CD4-positive, alpha-beta T cell treated with Interferon gamma for 1 hour (primary cell): ENCODE results near the gene CNST.
"Not testable (repeated sequence)": the region's sequence is repeated elsewhere in the genome, so short reads cannot be mapped to it uniquely, and the experiment has no call there.

Experiments used
- DNase-seq: peaks from one replicate; pipeline ENCODE4 v3.0.0-alpha.2; 2020

CNST gene

DNA sequence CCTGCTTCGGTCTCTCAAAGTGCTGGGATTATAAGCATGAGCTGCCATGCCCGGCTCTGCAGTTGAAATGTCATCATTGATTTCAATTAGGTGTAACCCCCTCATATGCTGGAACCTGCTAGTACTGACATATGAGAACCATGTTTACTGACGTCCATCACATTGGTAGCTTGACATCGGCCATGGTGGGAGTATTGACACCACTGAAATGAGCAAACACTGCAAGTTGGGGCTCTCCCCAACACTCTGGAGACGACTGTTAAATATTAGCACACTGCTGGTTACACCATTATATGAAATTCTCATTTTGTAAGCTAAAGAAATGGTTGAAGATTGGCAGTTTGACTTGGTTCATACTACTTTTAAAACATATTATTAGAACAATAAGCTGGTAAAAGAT lies 63.7 kb downstream of the CNST start:
- DNase-seq = no peak

DNA sequence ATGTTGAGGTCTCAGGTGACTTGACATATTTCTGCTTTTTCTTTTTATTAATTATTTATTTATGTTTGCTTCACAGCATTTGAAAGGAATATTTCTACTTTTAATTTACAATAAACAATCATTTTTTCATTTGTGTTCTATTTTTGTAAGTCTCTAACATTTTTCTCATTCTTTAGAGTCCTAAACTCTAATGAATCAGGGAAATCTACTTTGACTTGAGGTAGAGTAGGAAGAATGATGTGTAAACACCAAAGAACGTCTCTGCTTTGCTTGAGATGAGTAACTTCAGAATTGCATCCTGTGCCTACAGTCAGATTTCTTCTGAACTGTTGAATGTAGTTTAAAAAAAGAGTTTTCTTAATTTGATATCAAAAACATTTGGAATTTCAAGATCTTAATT lies 65.2 kb downstream of the CNST start:
- DNase-seq = no peak

DNA sequence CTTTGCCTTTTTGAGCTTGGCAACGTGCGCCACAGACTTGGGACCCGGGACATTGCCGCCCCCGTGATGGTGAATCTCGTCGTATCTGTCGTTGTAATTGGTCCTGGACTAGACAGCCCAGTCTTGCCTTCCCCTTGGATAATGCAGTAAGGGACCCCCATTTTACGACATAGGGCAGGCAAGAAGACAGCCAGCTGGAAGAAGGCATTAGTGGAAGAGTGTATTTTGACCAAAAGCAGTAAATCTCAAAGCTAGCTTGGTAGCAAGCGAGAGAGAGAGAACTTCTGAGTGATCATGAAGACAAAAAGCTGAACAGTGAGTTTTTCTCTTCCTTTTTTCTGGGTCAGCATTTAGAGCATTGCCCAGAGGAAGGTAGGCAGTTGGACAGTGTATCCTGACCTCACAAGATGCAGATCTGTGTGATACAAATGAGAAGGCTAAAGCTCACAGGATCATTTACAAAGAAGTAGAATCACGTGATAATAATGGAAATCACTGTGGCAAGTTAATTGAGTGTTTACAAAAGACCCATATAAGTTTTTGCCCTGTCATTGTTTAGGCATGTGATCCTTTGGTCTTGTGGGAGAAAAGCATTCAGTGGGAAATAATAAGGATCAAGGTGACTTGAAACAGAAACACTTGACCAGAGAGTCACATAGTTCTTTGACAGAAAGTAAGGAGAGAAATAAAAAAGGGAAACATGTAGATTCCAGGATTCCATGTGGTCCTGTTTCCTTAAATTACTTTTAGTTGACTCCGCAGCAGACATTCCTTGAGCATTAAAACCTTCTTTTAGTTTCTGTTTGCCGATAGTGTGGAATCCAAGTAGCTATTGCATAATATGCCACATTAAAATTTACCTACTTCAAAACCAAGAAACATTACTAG lies 66.3 kb downstream of the CNST start:
- DNase-seq = no peak

DNA sequence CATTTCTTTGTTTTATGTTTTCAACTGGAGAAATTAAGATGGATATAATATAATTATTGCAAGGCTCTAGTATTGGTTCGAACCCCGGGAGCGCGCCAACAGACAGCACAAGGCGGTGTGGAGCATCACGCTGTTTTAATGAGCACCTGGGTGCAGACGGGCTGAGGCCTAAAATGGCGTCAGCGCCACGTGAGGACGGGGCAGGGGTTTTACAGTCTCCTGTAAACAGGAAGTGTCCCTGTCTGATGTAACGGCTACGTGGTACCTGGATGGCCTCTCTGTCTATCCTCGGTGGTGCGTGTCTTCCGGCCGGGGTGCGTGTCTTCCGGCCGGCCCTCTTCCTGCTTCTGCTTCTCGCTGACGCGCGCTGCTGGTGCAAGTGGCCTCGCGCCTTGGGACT lies 68.4 kb downstream of the CNST start:
- DNase-seq = not testable (repeated sequence)

DNA sequence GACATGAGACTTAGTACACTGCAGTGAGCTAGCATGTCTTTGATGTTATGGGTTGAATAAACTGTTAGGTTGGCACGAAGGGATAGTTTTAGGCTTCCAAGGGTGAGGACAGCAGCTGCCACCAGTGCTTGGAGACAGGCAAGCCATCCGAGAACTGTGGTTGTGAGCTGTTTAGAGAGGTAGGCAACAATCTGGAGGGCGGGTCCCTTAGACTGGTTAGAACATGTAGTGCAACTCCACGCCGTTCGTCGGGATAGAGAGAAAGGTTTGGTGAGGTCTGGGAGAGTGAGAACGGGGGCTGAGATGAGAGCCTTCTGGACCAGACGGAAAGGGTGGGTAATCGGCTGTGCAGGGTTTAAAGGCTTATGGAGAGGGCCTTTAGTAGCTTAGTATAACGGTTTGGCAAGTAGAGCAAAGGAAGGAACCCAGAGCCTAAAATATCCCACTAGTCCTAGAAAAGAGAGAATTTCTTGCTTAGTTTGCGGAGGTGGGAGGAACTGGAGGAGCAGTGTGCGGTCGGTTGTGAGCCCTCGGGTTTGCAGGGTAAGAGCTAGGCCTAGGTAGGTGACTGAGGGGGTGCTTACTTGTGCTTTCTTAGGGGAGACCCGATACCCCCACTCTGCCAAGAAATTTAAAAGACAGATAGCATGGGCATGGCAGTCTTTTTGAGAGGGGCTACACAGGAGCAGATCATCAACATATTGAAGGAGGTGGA lies 72.8 kb downstream of the CNST start:
- no peak for DNase-seq

DNA sequence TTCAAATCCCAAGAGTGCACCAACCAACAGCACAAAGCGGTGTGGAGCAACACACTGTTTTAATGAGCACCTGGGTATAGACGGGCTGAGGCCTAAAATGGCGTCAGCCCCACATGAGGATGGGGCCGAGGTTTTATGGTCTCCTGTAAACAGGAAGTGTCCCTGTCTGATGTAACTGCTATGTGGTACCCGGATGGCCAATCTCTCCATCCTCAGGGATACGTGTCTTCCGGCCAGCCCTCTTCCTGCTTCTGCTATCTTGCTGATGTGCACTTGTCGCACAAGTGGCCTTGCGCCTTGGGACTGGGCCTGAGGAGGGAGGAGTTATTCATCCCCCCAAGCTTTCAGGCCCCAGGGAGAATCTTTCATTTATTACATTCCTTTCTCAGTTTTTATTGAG lies 73.5 kb downstream of the CNST start:
- DNase-seq = no peak

DNA sequence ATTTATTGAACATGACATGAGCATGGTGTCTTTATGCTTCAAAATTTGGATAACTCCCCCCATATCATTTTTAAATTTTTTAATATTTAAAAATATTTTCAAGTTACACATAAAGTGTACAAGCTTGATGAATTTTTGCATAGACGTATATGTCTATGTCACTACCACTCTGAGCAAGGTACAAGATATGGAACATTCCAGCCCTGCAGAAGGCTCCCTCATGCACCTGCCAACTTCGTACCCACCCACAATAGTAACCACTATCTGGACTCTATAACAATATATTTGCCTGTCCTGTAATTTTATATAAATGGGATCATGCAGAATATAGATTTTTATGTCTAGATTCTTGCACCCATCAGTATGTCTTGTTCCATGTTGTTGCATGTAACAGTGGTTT lies 74.5 kb downstream of the CNST start:
- DNase-seq = no peak

DNA sequence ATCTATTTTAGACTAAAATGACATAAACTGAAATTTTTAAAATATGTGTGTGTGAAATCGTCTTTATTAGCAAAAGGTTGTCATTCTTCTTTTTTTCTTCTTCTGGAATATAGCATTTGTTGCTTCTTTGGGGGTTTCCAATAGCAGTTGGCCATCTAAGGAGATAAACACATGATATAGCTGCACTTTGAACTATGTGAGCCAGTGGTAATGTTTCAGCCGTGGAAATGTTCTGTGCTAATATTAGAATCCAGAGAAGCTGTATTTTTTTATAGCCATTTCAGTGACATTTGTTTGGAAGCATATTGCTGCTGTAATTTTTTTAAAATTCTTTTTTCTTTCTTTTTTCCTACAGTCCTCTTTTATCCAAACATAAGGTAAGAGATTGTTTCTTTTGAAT lies 75.1 kb downstream of the CNST start:
- DNase-seq = no peak

DNA sequence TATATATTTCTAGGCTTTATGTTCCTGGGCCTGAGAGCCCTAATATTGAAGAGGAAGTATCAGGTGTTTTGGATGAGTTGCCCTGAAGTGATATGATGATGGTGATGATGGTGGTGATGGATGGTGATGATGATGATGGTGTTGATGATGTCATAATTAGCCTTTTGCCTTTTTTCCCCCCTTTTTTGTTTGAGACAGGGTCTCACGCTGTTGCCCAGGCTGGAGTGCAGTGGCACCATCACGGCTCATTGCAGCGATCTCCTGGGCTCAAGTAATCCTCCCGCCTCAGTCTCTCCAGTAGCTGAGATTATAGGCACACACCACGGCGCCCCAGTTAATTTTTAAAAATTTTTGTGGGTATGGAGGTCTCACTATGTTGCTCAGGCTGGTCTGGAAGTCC lies 76.5 kb downstream of the CNST start:
- no peak for DNase-seq

DNA sequence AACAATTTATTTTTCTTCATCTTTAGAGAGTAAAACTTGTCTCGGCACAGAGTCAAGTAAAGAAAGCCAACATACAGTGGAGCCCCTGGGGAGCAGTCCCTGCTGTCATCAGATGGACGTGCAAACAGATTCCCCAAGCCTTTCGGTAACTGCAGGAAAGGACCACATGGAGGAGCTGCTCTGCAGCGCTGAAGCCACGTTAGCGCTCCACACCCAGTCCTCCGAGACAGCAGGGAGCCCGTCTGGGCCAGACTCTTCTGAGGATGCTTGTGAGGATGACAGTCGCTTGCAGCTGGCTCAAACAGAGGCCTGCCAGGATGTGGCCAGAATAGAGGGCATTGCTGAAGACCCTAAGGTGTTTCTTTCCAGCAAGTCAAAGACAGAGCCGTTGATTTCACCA lies 80.9 kb downstream of the CNST start:
- no peak for DNase-seq

DNA sequence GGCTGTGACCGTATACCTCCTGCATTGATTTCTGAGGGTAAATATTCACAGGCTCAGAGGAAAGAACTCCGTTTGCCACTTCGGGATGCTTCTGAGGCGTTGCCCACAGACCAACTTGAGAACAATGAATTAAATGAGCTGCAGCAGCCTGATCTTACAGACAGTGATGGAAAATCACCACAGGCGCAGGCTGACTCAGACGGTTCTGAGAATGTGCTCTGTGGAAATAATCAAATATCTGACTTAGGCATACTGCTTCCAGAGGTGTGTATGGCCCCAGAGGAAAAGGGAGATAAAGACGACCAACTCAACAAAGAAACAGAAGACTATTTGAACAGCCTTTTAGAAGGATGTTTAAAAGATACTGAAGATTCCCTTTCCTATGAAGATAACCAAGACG lies 81.3 kb downstream of the CNST start:
- DNase-seq = no peak

DNA sequence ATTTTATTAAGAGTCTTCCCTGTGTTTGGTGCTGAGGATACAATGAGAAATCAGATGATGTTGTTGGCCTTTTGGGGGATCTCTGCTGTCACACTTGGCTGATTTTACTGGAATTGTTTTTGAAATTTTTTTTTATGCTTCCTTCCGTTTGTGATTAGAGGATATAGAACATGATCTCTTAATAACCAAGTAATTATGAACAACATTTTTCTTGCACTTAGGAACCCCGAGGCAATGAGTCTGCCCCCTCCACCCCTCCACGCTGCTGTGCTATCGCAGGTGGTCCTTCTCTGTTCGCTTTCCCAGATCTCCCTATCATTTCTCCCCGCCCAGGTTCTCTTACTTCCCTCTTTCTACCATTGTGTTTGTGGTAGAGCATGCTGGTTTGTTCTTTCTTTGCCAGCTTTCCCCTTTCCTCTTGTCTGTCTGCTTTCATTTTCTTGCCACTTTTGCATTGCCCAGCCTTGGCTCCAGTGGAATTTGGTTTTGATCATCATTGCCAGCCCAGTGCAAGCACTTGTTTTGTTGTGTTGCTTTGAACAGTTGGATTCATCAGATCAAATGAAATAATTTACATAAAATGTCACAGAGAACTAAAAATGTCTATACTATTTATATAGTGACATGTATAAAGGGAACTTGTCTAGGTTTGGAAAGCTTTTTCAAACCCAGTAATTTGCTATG lies 84.9 kb downstream of the CNST start:
- DNase-seq = no peak

DNA sequence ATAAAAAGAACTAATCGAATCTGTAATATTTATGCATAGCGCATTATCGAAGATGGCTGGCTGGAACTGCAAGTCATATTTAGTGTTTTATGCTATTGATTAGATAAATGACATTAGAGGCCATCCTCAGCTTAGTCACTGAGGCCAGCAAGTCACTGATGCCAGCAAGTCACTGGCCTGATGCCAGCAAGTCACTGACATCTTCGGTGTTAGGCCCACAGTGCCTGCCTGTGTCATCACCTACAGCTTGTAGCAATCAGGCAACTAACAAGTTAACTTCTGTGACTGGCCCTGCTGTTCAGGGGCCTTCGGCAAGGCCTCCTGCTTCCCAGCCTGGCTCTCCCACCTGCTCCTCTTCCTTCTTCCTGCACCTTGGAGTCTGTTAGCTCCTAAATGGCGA lies 92.3 kb downstream of the CNST start:
- DNase-seq = no peak

DNA sequence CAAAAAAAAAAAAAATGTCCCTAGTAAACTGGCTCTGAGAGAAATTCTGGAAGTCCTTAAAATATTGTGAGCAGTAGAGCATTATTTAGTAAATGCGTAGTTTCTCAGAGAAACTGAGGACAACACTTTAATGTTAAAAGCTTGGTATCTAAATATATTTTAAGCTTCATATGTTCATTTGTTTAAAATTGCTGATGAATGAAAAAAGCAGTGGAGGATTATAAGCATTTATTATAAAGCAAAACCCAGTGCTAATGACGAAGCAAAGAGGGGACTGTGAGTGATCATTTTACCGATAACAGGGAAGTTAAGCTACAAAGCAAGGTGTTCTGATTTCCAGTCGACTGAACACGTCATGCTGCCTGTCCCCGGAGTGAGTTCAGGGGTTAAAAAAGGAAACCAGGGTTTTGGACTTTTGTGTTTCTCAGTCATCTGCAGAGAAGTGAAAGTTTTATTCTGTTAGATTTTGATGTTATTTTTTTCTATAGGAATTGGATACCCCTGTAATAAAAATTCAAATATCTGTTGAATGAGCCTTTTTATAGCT lies 93.4 kb downstream of the CNST start:
- no peak for DNase-seq

DNA sequence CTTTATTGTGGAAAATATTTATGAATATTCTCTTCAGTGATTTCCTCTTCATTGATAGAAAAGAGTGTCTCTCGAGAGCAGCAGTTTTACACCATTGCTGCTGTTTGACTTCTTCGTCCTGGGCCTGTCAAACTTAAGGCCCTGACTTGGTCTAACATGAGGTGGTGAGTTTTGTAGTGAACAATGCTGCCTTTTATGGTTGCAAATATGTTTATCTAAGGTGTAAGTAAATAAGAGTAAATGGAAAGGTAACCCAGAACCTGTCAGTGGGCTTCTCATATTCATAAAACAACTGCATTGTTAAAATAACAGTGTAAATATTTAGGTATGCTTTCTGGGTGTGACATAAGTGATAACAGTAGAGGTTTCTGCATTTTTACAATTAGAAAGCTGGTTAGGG lies 95.2 kb downstream of the CNST start:
- no peak for DNase-seq

DNA sequence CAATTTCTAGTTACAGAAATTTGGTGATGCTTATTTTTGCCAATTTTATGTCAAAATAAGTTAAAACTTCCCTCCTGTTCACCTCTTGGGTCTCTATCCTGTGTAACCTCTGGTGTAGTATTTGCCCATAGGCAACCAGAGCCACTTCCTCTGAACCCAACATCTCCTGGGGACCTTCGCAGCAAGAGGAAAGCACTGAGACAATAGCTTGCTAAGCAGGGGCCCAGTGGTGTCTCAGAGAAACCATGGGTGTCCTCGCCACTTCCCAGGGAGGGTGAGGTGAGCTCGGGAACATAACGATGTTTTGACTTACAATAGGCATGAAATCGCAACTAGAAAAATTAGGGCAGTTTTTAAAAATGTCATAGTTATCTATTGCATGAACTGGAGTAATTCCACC lies 101.5 kb downstream of the CNST start:
- DNase-seq = no peak

DNA sequence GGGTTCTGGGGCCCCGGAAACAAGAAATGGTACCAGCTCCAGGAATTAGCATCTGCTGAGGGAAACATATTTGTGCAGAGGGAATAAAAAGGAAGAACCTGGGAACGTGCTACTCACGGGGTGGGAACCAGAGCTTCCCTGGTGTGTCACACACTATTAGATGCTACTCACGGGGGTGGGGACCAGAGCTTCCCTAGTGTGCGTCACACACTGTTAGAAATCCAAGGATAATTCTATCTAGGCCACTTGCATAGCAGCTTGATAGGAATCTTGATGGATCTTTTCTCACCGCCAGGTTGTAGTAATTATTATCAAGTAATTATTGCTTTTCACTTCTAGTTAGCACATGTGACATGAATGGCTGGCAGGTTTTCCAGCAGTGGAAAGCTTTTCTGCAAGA lies 103.4 kb downstream of the CNST start:
- DNase-seq = no peak

DNA sequence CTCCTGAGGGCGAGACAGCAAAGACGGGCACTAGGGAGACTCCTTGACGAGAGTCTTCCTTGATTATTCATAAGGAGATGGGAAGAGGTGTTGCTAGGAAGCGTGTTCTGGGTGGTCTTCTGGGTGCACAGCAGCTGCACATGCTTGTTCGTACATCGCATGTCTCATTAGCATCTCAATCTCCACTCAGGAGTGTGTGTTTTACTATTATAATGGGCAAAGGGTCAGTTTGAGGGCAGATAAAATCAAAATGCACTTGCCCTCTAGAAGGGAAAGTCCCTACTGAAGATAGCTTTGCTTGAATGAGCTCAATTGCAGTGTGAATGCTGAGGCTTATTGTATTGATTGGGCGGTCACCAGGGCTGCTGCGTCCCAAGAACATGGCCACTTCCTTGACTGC lies 107.8 kb downstream of the CNST start:
- DNase-seq = no peak

DNA sequence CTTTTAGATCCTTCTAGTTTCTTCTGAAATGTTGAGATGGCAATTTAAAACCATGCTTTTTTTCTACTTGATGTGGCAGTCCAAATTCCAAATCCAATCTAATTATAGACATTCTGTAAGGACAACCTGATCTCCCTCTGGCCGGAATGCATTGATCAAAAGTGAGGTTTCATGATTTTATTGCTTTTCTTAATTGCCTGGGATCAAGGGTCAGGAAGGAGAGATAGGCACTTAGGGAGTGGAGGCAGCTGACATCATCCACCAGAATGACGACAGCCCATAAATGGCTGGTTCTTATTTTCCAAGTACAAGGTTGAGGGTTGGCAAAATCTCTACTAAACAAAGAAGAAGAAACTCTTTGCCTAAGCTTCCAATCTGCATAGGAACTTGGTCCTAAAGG lies 111.6 kb downstream of the CNST start:
- no peak for DNase-seq

DNA sequence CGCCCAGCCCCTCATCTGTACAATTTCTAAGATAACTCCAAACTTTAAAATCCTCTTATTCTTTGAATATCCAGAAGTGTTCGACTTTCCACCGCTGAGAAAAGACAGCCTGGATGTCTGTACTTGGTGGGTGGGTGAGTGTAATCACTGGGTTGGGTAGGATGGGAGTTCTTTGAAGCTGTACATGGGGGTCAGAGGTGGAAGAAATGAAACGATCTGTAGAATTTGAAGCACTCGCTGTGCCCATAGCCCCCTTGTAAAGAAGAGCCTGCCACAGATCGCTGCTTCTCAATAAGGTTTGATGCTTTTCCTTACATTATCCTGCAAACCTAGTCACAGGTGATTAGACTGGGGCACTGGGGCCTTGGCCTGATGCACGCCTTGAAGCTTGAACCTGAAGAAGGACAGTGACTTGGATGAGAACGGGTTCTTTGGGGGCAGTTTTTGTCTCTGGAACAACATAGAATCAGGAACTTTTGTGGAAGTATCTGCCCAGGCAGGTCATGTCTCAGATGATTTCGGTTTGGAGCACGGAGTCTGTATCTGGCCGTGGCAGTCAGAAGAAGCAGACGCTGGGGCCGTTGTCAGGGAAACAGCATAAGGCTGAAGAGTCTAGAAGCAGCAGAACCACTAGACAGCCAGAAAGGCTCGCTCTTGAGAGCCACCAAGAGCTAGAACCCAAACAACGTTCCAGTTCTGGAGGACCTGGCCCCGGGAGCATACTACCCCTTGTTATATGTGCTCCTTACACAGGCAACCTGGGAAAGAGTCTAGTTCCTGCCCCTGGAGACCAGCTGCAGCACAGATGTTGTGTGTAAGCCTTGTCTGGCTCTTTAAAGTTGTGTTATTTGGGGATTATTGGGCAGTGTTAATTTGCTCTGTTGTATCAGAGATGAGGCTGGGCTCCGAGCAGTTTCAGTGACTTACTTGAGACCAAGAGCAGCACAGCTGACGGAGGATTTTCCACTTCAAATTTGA lies 112.8 kb downstream of the CNST start:
- no peak for DNase-seq

DNA sequence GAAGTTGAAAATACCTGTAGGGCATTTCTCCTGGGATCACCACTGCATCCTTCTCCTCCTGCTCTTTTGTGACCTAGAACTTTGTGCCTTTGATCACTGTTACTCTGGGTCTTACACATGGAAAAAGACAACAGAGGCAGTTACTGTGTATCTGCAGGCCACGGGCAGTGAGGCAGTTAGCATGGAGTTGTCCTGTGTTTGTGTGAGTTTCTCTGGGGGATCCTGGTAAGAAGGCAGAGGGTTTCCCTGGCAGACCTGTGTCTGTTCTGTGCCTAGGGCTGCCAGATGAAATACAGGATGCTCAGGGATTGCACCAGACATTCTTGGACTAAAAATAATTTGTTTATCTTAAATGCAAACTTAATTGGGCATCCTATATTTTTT lies 113.5 kb downstream of the CNST start:
- no peak for DNase-seq

DNA sequence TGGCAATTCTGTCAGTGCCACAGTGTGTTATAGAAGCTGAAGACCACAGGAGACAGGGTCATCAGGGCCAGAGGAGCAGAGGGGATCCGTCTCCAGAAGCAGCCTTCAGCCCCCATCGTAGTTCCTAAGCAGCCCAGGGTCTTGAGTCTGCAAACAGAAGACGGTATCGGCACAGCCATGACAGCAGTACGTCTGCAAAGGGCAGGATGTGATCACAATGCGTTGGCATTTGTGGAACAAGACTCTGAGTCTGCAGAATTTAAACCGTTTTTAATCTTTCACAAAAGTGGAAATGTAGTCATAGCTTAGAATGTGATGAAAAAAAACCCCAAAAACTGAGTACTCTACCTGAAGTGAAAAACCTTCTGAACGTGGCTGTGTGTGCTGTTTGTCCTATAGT lies 113.9 kb downstream of the CNST start:
- DNase-seq = no peak
